T-helper 9 cell (primary cell): ENCODE data around the gene TPX2.
"Not testable (repeated sequence)": the region's sequence is repeated elsewhere in the genome, so short reads cannot be mapped to it uniquely, and the experiment has no call there.

Experiments used
- DNase-seq: peaks from one replicate; pipeline ENCODE4 v3.0.0-alpha.2; 2020

The TPX2 gene

DNA sequence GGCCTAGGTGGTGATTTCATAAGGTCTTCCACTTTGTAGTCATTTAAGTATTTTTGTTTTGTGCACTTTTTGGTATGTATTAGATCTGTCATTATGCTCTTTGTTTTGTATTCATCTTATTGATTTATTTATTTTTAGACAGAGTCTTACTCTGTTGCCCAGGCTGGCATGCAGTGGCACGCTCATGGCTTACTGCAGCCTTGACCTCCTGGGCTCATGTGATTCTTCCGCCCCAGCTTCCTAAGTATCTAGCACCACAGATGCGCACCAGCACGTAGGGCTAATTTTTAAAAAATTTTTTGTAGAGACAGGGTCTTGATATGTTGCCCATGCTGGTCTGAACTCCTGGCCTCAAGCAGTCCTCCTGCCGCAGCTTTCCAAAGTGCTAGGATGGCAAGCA, 30.6 kb downstream of the TPX2 start:
- no peak for DNase-seq

- no peak for DNase-seq
These were observed 31.2 kb downstream of the TPX2 start for GRCh38 chr20:31770243-31770642.

GRCh38 chr20:31774408-31774807, 35.3 kb downstream of the TPX2 start:
- DNase-seq = no peak

DNA sequence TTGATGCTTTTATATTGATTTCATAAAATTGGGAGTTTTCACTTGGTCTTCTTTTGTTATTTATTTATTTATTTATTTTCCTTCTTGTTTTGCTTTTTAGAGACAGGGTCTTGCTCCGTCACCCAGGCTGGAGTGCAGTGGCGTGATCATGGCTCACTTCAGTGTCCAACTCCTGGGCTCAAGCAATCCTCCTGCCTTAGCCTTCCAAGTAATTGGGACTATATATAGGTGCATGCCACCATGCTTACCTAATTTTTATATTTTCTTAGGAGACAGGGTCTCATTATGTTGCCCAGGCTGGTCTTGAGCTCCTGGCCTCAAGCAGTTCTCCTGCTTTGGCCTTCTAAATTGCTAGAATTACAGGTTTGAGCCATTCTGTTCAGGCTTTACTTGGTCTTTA, 41.7 kb downstream of the TPX2 start:
- no peak for DNase-seq

GRCh38 chr20:31781945-31782344, 42.9 kb downstream of the TPX2 start:
- DNase-seq = no peak

DNA sequence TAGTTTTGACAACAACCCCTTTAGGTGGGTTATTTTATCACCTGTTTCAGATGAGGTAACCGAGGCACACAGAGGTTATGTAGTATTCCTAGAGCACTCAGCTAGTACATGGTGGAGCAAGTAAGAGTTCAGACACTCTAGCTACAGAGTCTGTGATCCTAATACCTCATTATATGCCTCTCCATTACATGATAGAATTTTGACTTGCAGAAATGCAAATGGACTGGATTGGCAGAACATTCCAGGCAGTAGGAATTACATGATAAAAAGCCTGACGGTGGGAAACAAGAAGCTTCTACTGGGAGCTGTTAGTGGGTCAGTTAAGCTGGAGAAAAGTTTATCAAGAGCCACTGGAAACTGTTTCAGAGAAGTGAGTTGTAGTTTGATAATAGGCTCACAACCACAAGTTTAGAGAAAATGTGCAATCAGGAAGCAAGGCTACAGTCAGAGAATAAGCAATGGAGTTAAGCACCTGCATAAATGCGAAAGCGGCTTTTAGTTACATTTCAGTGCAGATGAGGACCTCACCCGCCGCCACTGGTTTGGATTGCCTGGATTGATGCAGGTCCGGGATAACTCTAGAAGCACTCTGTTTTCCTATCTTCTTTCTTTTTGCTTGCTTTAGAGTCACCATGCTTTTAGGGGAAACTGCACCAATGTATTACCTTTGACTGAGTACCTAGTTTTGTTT, 45.4 kb downstream of the TPX2 start:
- no peak for DNase-seq

GRCh38 chr20:31785089-31785488, 46.0 kb downstream of the TPX2 start:
- DNase-seq = no peak

DNA sequence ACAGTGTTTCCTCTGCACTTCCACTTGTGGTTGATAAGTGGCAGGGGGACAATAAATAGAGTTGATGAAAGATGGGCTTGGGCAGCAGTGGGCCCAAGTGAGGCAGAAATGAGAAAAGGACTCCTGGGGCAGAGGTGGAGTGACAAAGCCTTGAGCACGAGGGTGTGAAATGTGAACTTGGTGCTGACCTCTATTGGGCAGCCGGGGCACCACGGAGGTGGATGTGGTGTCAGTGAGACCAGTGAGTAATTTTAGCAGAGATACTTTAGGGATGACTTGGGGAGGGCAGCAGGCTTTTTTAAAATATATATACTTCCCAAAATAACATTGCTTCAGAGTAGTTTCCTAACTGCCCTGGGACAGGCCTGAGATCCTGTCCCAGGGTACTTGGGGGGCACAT, 49.5 kb downstream of the TPX2 start:
- no peak for DNase-seq

GRCh38 chr20:31790401-31790800, 51.3 kb downstream of the TPX2 start:
- no peak for DNase-seq

- no peak for DNase-seq
These were observed 58.3 kb downstream of the TPX2 start for GRCh38 chr20:31797364-31797763.

DNA sequence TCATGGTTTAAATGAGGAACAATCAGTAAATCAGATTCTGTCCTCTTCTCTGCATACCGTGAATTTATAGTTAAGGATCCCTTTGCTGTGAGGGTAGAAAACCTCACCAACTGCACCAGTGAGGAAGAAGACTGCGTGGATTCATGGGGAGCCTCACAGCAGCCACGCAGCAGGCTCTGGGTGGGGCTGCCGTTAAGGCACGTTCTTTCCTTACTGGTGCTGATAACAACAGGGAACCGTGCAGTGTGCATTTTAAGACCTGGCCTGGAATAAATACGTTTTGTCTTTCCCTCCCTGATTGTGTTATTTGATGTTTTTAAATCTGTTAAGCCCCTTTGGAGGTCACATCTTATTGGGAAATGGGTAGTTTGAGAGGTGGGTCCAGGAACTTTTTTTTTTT, 62.4 kb downstream of the TPX2 start:
- DNase-seq = no peak

GRCh38 chr20:31803552-31804291, 64.6 kb downstream of the TPX2 start:
- DNase-seq = no peak

GRCh38 chr20:31806564-31807355, 67.7 kb downstream of the TPX2 start:
- no peak for DNase-seq

- no peak for DNase-seq
These were observed 69.4 kb downstream of the TPX2 start for GRCh38 chr20:31808481-31808880.

DNA sequence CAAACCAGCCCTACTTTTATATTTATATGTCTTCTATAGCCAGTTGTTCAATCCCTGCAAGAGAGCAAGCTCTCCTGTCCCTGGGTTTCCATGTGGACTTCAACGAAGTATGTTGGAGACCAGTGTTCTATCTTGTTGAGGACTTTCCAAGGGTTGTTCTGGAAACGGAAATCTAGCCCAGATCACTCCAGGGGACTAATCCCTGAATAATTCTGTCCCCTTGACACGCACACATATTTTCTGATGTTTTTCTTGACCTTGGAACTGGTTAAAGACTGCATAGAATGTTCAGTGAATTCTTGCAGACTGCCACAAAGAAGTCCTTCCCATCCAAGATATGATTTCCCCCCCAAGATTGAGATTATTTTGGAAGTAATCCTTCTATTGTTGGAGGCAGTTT, 70.6 kb downstream of the TPX2 start:
- no peak for DNase-seq

DNA sequence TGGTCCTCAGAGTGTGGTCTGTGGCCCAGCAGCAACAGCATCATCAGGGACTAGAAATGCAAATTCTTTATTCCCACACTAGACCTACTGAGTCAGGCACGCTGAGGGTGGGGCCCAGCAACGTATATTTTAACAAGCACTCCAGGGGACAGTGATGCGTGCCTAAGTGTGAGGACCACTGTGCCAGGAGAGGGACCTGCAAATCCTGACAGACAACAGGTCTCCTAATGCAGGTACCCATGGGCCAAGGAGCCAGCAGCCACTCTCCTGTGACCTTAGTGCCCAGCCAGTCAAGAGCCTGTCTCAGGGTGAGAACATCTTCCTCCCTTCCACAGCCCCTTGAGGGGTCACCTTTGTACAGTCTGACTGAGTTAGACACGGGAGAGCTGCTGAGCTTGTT, 72.1 kb downstream of the TPX2 start:
- DNase-seq = no peak

DNA sequence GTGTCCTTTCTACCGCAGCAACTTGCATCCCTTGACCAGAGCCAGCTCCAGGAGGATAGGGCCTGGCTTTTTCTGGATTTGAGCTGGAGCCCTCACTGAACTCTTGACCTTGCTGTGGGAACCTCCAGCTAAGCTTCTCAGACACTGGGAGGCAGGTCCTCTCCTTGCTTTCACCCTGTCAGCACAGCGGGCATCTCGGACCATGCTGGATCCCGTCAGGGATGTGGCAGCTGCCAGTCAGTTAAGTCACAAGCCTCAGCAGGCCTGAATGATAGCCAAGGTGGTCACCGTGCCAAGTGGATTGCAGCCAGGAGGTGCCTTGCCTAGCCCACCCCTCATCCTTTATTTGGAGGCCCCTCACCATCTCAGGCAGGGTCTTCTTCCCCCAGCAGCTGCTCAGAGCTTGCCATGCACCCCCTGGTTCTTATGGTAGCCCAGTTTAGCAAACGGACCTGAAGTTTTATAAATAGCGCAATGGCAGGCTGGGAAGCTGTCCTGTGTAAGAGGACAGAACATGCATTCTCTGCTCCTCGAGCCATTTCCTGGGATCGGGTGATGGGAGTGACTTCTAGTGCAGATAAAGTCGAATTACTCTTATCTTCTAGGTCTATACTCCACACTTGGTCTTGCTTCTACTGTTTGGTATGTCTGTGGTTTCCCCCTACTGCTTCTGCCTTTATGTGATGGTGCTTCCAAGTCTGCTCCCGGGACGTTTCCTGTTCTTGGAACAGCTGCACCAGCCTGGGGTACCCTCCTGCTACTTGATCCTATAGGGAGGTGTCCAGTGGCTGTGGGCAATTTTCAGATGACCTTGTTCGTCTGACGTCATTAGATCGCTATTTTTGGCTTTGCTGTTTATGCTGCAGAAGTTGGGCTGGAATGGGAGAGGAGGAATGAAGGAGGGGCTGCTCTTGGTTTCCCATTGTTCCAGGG, 73.0 kb downstream of the TPX2 start:
- DNase-seq = no peak

DNA sequence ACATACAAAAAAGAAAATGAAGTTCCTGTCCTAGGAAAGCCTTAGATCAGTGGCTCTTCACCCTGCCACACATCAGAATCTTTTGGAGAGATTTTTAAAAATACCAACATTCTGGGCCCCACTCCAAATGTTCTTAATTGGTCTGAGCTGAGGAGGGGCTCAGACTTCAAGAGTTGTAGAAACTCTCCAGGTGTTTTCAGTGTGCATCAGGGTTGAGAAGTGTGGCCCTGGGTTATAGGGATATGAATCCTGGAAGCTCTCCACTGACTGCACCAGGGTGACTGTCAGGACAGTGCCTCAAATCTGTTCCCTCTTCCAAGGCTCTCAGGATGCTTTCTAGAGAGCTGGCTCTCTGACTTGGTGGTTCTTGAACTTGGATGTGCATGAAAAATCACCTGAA, 74.5 kb downstream of the TPX2 start:
- DNase-seq = no peak

- DNase-seq = not testable (repeated sequence)
These were observed 75.1 kb downstream of the TPX2 start for GRCh38 chr20:31814142-31814541.

DNA sequence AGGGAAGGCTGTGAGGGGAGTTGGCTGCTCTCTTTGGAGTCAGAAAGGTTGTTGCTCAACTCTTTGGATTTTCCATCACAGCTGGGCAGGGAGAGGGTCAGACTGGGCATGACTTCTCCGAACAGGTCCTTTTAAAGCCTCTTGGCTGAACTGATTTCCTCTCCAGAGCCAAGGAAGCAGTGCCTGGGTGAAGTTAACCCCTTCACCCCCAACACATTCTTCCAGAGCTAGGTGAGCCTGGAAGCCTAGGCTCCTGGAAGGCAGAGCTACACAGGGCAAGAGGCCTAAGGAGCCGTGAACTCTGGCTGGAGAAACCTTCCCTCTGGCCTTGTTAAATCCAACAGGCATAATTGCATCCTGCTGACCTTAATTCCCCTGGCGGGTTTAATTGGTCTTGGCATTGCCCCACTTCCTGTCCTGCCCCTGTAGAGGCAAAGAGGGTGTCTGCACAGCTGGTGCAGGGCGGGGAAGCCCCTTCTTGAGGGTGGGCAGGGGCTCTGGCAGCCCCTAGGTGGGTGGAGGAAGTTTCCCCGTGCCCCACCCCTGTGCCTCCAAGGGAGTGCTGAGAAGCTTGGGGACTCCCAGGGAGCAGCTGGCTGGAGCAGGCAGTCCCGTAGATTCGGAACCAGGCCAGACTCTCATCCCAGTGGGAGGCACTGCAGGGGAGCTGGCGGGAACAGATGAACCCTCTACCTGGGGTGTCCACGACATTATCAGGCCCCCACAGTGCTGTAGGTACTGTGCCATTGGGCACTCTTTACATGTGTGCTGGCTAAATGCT, 76.5 kb downstream of the TPX2 start:
- DNase-seq = no peak

DNA sequence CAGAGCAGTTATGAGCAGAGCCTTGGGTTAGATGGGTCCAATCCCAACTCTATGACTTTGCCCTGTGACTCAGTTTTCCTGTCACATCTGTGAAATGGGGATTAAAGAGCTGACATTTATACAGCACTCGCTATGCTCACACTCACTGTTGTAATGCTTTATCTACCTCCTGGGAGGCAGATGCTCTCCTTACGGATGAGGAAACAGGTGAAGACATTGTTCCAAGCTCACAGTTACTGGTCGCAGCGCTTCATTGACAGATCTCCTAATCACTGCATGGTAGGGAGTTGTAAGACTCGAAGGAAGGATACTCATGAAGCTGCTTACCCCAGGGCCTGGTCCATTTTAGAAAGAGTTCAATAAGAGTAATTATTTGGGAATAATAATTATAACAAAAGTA, 77.1 kb downstream of the TPX2 start:
- DNase-seq = no peak

GRCh38 chr20:31817461-31817860, 78.4 kb downstream of the TPX2 start:
- DNase-seq = no peak
